ENCODE measurements around the gene OR10A4.
"Not testable (repeated sequence)": the region's sequence is repeated elsewhere in the genome, so short reads cannot be mapped to it uniquely, and the experiment has no call there.

Gene OR10A4

GRCh38 chr11:6876325-6876724, at the start of gene OR10A4:
OR10A4 (plus strand) TSS chr11:6876625; CDS start chr11:6876648, 23 bp downstream.
- DNase-seq = no peak

GRCh38 chr11:6828103-6828502, 48.3 kb upstream of the OR10A4 start:
- no peak for DNase-seq

- no peak for DNase-seq
Measured at GRCh38 chr11:6833356-6833755, 43.1 kb upstream of the OR10A4 start.

GRCh38 chr11:6834021-6834420, 42.4 kb upstream of the OR10A4 start:
- no peak for DNase-seq

- DNase-seq = no peak
Measured at GRCh38 chr11:6841694-6842093, 34.7 kb upstream of the OR10A4 start.

- DNase-seq = no peak
Measured at GRCh38 chr11:6843670-6844069, 32.8 kb upstream of the OR10A4 start.

GRCh38 chr11:6844356-6844755, 32.1 kb upstream of the OR10A4 start:
- no peak for DNase-seq

GRCh38 chr11:6845383-6845782, 31.0 kb upstream of the OR10A4 start, which contains the start of gene OR10A5:
OR10A5 (plus strand) TSS chr11:6845683; CDS start chr11:6845683, 0 bp downstream.
- DNase-seq = no peak

- no peak for DNase-seq
Measured at GRCh38 chr11:6850526-6850925, 25.9 kb upstream of the OR10A4 start.

- DNase-seq = not testable (repeated sequence)
Measured at GRCh38 chr11:6854801-6855200, 21.6 kb upstream of the OR10A4 start.

- DNase-seq = no peak
Measured at GRCh38 chr11:6855971-6856541, 20.4 kb upstream of the OR10A4 start.

GRCh38 chr11:6856871-6857270, 19.6 kb upstream of the OR10A4 start:
- no peak for DNase-seq

GRCh38 chr11:6862961-6863360, 13.5 kb upstream of the OR10A4 start, which contains the start of gene OR10A2:
OR10A2 (plus strand) TSS chr11:6863057; CDS start chr11:6869755, 6,698 bp downstream.
- no peak for DNase-seq

GRCh38 chr11:6864438-6864837, 12.0 kb upstream of the OR10A4 start:
- DNase-seq = no peak

GRCh38 chr11:6871278-6871677, 5.1 kb upstream of the OR10A4 start:
- DNase-seq = no peak

GRCh38 chr11:6875761-6876160, 664 bp upstream of the OR10A4 start:
- no peak for DNase-seq

- no peak for DNase-seq
Measured at GRCh38 chr11:6876914-6877313, 489 bp downstream of the OR10A4 start.

- no peak for DNase-seq
Measured at GRCh38 chr11:6882751-6883150, 6.3 kb downstream of the OR10A4 start.

GRCh38 chr11:6887711-6888110, 11.3 kb downstream of the OR10A4 start:
- DNase-seq = not testable (repeated sequence)

GRCh38 chr11:6888830-6889229, 12.4 kb downstream of the OR10A4 start:
- DNase-seq = no peak

- DNase-seq = no peak
Measured at GRCh38 chr11:6889835-6890234, 13.4 kb downstream of the OR10A4 start.

GRCh38 chr11:6892400-6892799, 16.0 kb downstream of the OR10A4 start, which contains the start of gene OR2D2:
OR2D2 (minus strand) TSS chr11:6892500; CDS start chr11:6892500, 0 bp downstream.
- DNase-seq = no peak

GRCh38 chr11:6894097-6894496, 17.7 kb downstream of the OR10A4 start:
- DNase-seq = no peak

- no peak for DNase-seq
Measured at GRCh38 chr11:6895010-6895409, 18.6 kb downstream of the OR10A4 start.

GRCh38 chr11:6898911-6899310, 22.5 kb downstream of the OR10A4 start:
- no peak for DNase-seq

All from NCI-H1436 (cell line).